ENCODE data around the gene EEF1AKMT3.
A peak's percentile ranks its signal among the peaks of the same experiment; 100 is the strongest.

Gene EEF1AKMT3

DNA sequence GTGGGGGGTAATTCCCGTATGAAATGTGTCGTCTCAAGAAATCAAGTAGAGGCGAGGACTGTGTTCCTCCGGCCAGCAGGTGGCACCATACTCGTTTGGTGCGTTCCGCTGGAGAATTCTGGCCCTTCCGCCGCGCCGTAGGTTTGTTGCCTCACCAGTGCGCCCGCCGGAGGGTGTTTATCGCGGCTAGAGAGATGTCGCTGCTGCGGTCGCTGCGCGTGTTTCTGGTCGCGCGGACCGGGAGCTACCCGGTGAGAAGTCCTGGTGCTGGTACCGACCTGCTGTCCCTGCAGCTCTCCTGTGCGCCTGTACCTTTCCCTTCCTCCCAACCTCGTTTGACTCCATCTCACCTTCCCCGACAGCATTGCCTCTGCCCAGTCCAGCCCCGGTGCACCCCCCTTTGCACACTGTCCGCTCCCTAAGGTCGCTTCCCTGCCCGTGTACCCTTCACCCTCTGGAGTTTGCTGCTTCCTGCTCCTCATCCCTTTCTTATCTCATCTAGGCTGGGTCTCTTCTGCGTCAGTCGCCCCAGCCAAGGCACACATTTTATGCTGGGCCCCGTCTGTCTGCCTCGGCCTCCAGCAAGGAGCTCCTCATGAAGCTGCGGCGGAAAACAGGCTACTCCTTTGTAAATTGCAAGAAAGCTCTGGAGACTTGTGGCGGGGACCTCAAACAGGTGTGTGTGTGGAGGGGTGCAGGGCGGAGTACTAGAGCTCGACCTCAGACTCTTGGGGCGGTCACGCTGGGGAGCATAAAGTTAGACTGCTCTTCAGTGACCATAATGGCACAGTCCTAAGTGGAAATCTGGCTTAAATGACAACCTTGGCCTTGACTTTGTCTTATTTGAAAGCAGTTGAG, 10.4 kb downstream of the EEF1AKMT3 start, which contains the start of gene TSFM:
Gene TSFM (plus strand): TSS at position 180 of the 858 bp plus-strand sequence. CDS start 15 bp downstream, at position 195.
- DNase-seq (peak; percentile 88), ATAC-seq (replicated peaks) (peak; percentile 92 to 95)
- Mint-ChIP-seq H3K9me3 (no peaks in the 10 kb centered on the region), H3K4me1 (peaks cover 8 to 22% of the 10 kb centered on the region in 2 donors), H3K4me3 (peak within 1 kb of the TSS; percentile 98 to 100), H3K27me3 (no peaks in the 10 kb centered on the region), H3K27ac (peak within 1 kb of the TSS; percentile 98), H3K36me3 (peaks cover 11 to 33% of the 10 kb centered on the region in 2 donors)

DNA sequence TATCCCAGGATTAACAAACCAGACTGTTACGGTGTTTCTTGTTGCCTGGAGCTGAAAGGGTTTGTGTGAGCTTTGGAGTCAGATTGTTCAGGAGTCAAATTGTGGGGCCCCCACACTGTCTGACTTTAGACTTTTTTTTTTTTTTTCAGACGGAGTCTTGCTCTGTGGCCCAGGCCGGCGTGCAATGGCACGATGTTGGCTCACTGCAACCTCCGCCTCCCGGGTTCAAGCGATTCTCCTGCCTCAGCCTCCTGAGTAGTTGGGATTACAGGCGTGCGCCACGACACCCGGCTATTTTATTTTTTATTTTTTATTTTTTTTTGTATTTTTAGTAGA, 11.0 kb downstream of the EEF1AKMT3 start:
- DNase-seq = no peak
- Mint-ChIP-seq H3K9me3 (no peaks in the 10 kb centered on the region), H3K27ac (peak overlapping the region; percentile 98), H3K36me3 (peaks cover 13 to 33% of the 10 kb centered on the region in 2 donors), H3K4me1 (peaks cover 8 to 22% of the 10 kb centered on the region in 2 donors), H3K4me3 (peak overlapping the region; percentile 98 to 100), H3K27me3 (no peaks in the 10 kb centered on the region)
- no peak for ATAC-seq (replicated peaks)

DNA sequence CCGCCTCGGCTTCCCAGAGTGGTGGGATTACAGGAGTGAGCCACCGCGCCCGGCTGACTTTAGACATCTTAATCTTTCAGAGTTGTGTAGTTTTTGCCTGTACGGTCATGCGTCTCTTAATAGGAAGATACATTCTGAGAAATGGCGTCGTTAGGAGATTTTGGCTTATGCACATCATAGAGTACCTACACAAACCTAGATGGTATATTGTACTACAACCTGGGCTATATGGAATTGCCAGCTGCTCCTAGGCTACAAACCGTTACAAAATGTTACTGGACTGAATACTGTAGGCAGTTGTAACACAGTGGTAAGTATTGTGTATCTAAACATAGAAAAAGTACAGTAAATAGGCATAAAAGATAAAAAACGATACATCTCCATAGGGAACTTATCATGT, 11.4 kb downstream of the EEF1AKMT3 start:
- Mint-ChIP-seq H3K4me1 (peaks cover 8 to 22% of the 10 kb centered on the region in 2 donors), H3K36me3 (peaks cover 17 to 35% of the 10 kb centered on the region in 2 donors), H3K4me3 (peak overlapping the region; percentile 58 to 72), H3K9me3 (no peaks in the 10 kb centered on the region), H3K27me3 (no peaks in the 10 kb centered on the region), H3K27ac (no peak overlapping the region)
- no peak for ATAC-seq (replicated peaks)
- no peak for DNase-seq

DNA sequence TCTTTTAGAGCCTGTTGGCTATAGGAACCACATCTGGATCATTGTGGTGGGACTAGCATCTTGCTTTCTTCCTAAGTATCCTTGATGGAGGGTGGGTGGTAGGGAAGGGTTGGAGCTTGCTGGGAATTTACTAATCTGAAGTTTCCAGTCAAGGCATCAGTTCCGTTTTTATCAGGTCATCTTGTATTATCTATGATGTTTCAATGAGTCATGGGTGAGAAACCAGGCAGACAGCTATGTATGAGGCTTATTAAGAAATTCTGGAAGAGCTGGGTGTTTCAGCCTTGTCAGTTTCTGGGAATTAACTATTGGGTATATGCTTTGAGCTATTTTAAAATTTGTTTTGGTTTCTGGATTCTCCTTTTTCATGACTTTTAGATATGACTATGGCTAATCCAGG, 21.5 kb downstream of the EEF1AKMT3 start:
- DNase-seq (no peak), ATAC-seq (replicated peaks) (no peak)
- Mint-ChIP-seq H3K4me1 (no peaks in the 10 kb centered on the region), H3K27me3 (no peaks in the 10 kb centered on the region), H3K9me3 (no peaks in the 10 kb centered on the region), H3K27ac (no peak overlapping the region), H3K36me3 (peaks cover 20 to 47% of the 10 kb centered on the region in 2 donors), H3K4me3 (no peak overlapping the region)

DNA sequence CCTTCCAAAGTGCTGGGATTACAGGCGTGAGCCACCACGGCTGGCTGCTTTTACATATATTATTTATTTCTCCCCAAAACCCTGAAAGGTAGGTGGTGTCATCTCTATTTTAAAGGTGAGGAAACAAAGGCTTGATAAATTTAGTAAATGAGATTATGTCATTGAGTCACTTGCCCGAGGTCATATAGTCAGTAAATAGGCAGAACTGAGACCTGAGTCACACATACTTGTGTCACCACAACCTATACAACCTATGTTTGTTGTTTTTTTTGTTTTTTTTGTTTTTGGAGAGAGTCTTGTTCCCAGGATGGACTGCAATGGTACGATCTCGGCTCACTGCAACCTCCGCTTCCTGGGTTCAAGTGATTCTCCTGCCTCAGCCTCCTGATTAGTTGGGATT, 22.9 kb downstream of the EEF1AKMT3 start:
- DNase-seq (no peak), ATAC-seq (replicated peaks) (no peak)
- H3K4me1 Mint-ChIP-seq = no peaks in the 10 kb centered on the region
- H3K9me3 Mint-ChIP-seq = no peaks in the 10 kb centered on the region
- no peak overlapping the region for H3K27ac Mint-ChIP-seq
- H3K4me3 Mint-ChIP-seq = no peak overlapping the region
- peaks cover 24 to 50% of the 10 kb centered on the region in 2 donors for H3K36me3 Mint-ChIP-seq
- H3K27me3 Mint-ChIP-seq = no peaks in the 10 kb centered on the region

DNA sequence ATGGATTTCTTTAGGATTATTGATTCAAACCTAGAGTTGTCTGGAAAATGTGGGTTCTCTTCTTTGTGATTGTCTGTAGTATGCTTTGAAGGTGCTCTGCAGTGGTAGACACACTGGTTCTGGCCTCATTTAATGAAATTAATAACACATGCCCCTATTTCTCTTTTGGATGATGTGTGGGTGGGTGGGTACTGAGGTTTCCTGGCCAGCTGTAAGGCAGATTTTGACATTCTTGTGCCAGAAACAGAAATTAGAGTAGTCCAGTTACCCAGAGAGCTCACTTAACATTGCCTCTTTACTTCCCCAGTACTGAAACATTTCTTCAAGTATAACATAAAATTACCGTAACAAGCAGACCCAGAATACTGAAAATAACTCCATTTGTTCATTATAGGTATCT, 24.6 kb downstream of the EEF1AKMT3 start:
- Mint-ChIP-seq H3K27ac (peak overlapping the region; percentile 20), H3K4me3 (no peak overlapping the region), H3K4me1 (no peaks in the 10 kb centered on the region), H3K27me3 (no peaks in the 10 kb centered on the region), H3K36me3 (peaks cover 28 to 50% of the 10 kb centered on the region in 2 donors), H3K9me3 (no peaks in the 10 kb centered on the region)
- DNase-seq = no peak
- no peak for ATAC-seq (replicated peaks)

DNA sequence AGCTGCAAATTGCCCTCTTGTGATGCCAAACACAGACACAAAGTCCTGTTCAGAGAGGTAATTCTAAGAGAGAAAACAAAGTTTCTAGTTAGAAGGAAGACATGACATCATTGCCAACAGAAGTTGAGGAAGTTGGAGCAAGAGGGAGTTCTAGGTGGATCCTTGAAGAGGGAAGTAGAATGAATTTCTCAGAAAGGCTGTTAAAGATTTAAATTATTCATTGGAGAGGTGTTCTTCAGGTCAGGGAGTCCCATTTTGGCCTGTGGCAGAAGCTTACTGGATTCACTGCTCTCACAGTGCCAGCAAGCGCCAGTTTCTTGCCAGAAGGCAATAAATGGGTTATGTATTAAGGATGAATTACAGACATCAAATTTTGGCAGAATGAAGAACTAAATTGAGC, 25.5 kb downstream of the EEF1AKMT3 start:
- H3K27ac Mint-ChIP-seq = no peak overlapping the region
- ATAC-seq (replicated peaks) (no peak), DNase-seq (no peak)
- H3K4me1 Mint-ChIP-seq = no peaks in the 10 kb centered on the region
- H3K27me3 Mint-ChIP-seq = no peaks in the 10 kb centered on the region
- H3K36me3 Mint-ChIP-seq = peaks cover 20 to 48% of the 10 kb centered on the region in 2 donors
- no peak overlapping the region for H3K4me3 Mint-ChIP-seq
- no peaks in the 10 kb centered on the region for H3K9me3 Mint-ChIP-seq

- ATAC-seq (replicated peaks) = no peak
- no peak for DNase-seq
- Mint-ChIP-seq H3K36me3 (peaks cover 14 to 34% of the 10 kb centered on the region in 2 donors), H3K27ac (peak overlapping the region; percentile 37), H3K27me3 (no peaks in the 10 kb centered on the region), H3K4me3 (no peak overlapping the region), H3K9me3 (no peaks in the 10 kb centered on the region), H3K4me1 (no peaks in the 10 kb centered on the region)
Observed at GRCh38 chr12:57800965-57801364, 28.6 kb downstream of the EEF1AKMT3 start.

- Mint-ChIP-seq H3K27me3 (no peaks in the 10 kb centered on the region), H3K9me3 (no peaks in the 10 kb centered on the region), H3K27ac (no peak overlapping the region), H3K4me3 (no peak overlapping the region), H3K36me3 (peaks cover 13 to 27% of the 10 kb centered on the region in 2 donors), H3K4me1 (no peaks in the 10 kb centered on the region)
- ATAC-seq (replicated peaks) = no peak
- DNase-seq = no peak
Observed at GRCh38 chr12:57802607-57803006, 30.2 kb downstream of the EEF1AKMT3 start.

DNA sequence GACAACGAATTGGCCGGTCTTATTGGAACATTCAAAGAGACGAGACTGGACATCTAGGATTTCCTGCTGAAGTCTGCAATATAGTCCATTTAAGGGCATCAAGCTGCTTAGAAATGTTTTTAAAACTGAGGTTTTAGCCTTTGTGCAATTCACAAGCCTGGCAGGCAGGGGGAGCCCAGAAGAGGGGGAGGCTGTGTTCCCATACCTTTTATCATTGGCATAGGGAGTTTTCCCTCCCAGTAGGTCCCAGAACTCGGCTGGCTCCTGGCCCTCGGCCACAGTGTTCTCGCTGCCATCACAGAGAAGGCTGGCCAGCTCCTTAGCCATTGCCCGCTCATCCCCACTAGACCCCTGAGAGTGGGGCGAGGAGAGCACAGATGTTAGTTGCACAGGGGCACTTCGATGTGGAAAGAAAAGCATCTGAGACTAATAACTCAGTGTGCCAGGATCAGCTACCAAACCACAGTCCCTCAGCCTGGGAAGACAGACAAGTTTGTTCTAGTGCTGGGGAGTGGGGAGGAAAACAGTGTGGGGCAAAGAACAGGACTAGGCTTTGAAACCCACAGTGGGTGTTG, 31.0 kb downstream of the EEF1AKMT3 start:
- no peaks in the 10 kb centered on the region for H3K27me3 Mint-ChIP-seq
- H3K9me3 Mint-ChIP-seq = no peaks in the 10 kb centered on the region
- ATAC-seq (replicated peaks) (peak in 1 of 2 donors; percentile 38), DNase-seq (no peak)
- no peak overlapping the region for H3K27ac Mint-ChIP-seq
- H3K4me1 Mint-ChIP-seq = no peaks in the 10 kb centered on the region
- H3K36me3 Mint-ChIP-seq = peaks cover 13 to 21% of the 10 kb centered on the region in 2 donors
- H3K4me3 Mint-ChIP-seq = no peak overlapping the region

- Mint-ChIP-seq H3K9me3 (no peaks in the 10 kb centered on the region), H3K4me3 (no peak overlapping the region), H3K36me3 (peaks cover 11% of the 10 kb centered on the region in 2 donors), H3K27ac (no peak overlapping the region), H3K27me3 (no peaks in the 10 kb centered on the region), H3K4me1 (no peaks in the 10 kb centered on the region)
- no peak for DNase-seq
- ATAC-seq (replicated peaks) = no peak
Observed at GRCh38 chr12:57806677-57807076, 34.3 kb downstream of the EEF1AKMT3 start.

DNA sequence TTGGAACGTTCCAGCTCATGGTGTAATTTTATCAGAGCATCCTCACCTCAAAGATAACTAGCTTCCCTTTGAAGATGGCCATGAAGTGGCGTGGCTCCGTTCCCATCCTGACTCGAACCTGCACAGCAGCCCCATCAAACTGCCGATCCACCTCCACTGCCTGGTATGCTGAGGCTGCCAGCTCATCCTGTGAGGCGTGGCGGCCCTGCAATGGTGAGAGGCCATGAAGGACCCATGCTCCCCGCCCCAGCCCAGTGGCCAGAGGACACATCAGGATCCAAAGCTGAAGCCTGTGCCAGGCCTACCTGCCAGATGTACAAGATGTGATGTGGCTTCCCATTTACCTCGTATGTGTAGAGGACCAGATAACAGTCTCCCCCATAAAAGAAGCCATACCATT, 34.9 kb downstream of the EEF1AKMT3 start:
- H3K4me3 Mint-ChIP-seq = no peak overlapping the region
- ATAC-seq (replicated peaks) (no peak), DNase-seq (no peak)
- no peaks in the 10 kb centered on the region for H3K27me3 Mint-ChIP-seq
- peaks cover 14 to 15% of the 10 kb centered on the region in 2 donors for H3K36me3 Mint-ChIP-seq
- H3K27ac Mint-ChIP-seq = no peak overlapping the region
- no peaks in the 10 kb centered on the region for H3K9me3 Mint-ChIP-seq
- H3K4me1 Mint-ChIP-seq = no peaks in the 10 kb centered on the region

- DNase-seq (no peak), ATAC-seq (replicated peaks) (no peak)
- H3K4me1 Mint-ChIP-seq = no peaks in the 10 kb centered on the region
- no peak overlapping the region for H3K27ac Mint-ChIP-seq
- no peaks in the 10 kb centered on the region for H3K9me3 Mint-ChIP-seq
- no peaks in the 10 kb centered on the region for H3K27me3 Mint-ChIP-seq
- H3K36me3 Mint-ChIP-seq = peaks cover 9 to 15% of the 10 kb centered on the region in 2 donors
- no peak overlapping the region for H3K4me3 Mint-ChIP-seq
Observed at GRCh38 chr12:57808351-57808750, 35.9 kb downstream of the EEF1AKMT3 start.

- ATAC-seq (replicated peaks) = no peak
- no peak overlapping the region for H3K4me3 Mint-ChIP-seq
Observed at GRCh38 chr12:57809425-57809824, 37.0 kb downstream of the EEF1AKMT3 start.

GRCh38 chr12:57810450-57810849, 38.0 kb downstream of the EEF1AKMT3 start:
- DNase-seq (no peak), ATAC-seq (replicated peaks) (no peak)
- no peaks in the 10 kb centered on the region for H3K4me1 Mint-ChIP-seq
- no peak overlapping the region for H3K4me3 Mint-ChIP-seq
- H3K9me3 Mint-ChIP-seq = no peaks in the 10 kb centered on the region
- peaks cover 13 to 14% of the 10 kb centered on the region in 2 donors for H3K36me3 Mint-ChIP-seq
- no peaks in the 10 kb centered on the region for H3K27me3 Mint-ChIP-seq
- H3K27ac Mint-ChIP-seq = no peak overlapping the region

More at GRCh38 chr12:57809425-57809824, 37.0 kb downstream of the EEF1AKMT3 start:
- Mint-ChIP-seq H3K4me1 (no peaks in the 10 kb centered on the region), H3K27me3 (no peaks in the 10 kb centered on the region), H3K36me3 (peaks cover 12 to 13% of the 10 kb centered on the region in 2 donors), H3K9me3 (no peaks in the 10 kb centered on the region), H3K27ac (no peak overlapping the region)
- DNase-seq = no peak

Data from stimulated activated naive B cell treated with anti-CD40 and anti-IgM and Interleukin-4, amounts not matched to agents 10 μg/mL and 1 μg/mL and 100 μg/mL, for 72 hours (primary cell).